H9 (cell line): ENCODE data around the gene NPC1. TPM values are rescaled to one million over a fixed set of nuclear protein-coding genes. Genes with fewer than 3 reads are reported as not detected.

Experiments used
- DNase-seq: peaks from one replicate; pipeline ENCODE4 v3.0.0-alpha.2; 2017
- H2AFZ ChIP-seq: one replicate; pipeline ENCODE4 v1.6.1; 2013; ENCODE audit warnings: mild to moderate bottlenecking, low read length, control low read depth, moderate library complexity
- H2AK5ac ChIP-seq: 2 replicates; pipeline ENCODE4 v1.6.1; 2013; ENCODE audit warnings: low read length, control low read depth, mixed read lengths; ENCODE audit not compliant: insufficient read length
- H2BK120ac ChIP-seq: one replicate; pipeline ENCODE4 v1.6.1; 2013; ENCODE audit warnings: low read depth, mild to moderate bottlenecking, low read length, control low read depth, inconsistent platforms; ENCODE audit not compliant: poor library complexity, severe bottlenecking
- H2BK12ac ChIP-seq: 2 replicates; pipeline ENCODE4 v1.6.1; 2013; ENCODE audit warnings: low read length, control low read depth, mixed read lengths, low read depth; ENCODE audit not compliant: insufficient read length
- H2BK15ac ChIP-seq: 2 replicates; pipeline ENCODE4 v1.6.1; 2013; ENCODE audit warnings: low read depth, low read length, control low read depth
- H2BK20ac ChIP-seq: one replicate; pipeline ENCODE4 v1.6.1; 2013; ENCODE audit warnings: low read depth, mild to moderate bottlenecking, low read length, control low read depth, inconsistent platforms; ENCODE audit not compliant: poor library complexity, severe bottlenecking
- H2BK5ac ChIP-seq: 2 replicates; pipeline ENCODE4 v1.6.1; 2013; ENCODE audit warnings: low read length, control low read depth, mixed read lengths; ENCODE audit not compliant: insufficient read length
- H3K14ac ChIP-seq: 2 replicates; pipeline ENCODE4 v1.6.1; 2013; ENCODE audit warnings: low read length, control low read depth; ENCODE audit not compliant: insufficient read depth
- H3K18ac ChIP-seq: 2 replicates; pipeline ENCODE4 v1.6.1; 2013; ENCODE audit warnings: low read depth, mild to moderate bottlenecking, mixed read lengths, low read length, control low read depth; ENCODE audit not compliant: insufficient read length
- H3K23ac ChIP-seq: 2 replicates; pipeline ENCODE4 v1.6.1; 2013; ENCODE audit warnings: low read length, control low read depth, mixed read lengths, low read depth; ENCODE audit not compliant: insufficient read length
- H3K23me2 ChIP-seq: 2 replicates; pipeline ENCODE4 v1.6.1; 2013; ENCODE audit warnings: low read depth, mild to moderate bottlenecking, mixed read lengths, low read length, control low read depth; ENCODE audit not compliant: insufficient read length, poor library complexity, severe bottlenecking
- H3K27ac ChIP-seq: 2 replicates; pipeline ENCODE4 v1.5.1; 2013; ENCODE audit warnings: low read length, control low read depth, mixed read lengths, low read depth; ENCODE audit not compliant: insufficient read length
- H3K27me3 ChIP-seq: 2 replicates; pipeline ENCODE4 v1.6.1; 2013; ENCODE audit warnings: low read length, control low read depth, inconsistent platforms; ENCODE audit not compliant: insufficient read depth
- H3K4ac ChIP-seq: 2 replicates; pipeline ENCODE4 v1.6.1; 2013; ENCODE audit warnings: low read depth, mild to moderate bottlenecking, control low read depth, inconsistent platforms, low read length, moderate library complexity
- H3K4me1 ChIP-seq: 2 replicates; pipeline ENCODE4 v1.6.1; 2013; ENCODE audit warnings: low read length, control low read depth, inconsistent platforms; ENCODE audit not compliant: insufficient read depth
- H3K4me2 ChIP-seq: 2 replicates; pipeline ENCODE4 v1.6.1; 2013; ENCODE audit warnings: low read length, control low read depth, mixed read lengths; ENCODE audit not compliant: insufficient read length, insufficient read depth
- H3K56ac ChIP-seq: 2 replicates; pipeline ENCODE4 v1.6.1; 2013; ENCODE audit warnings: low read depth, mild to moderate bottlenecking, mixed read lengths, low read length, control low read depth; ENCODE audit not compliant: insufficient read length
- H3K79me1 ChIP-seq: 2 replicates; pipeline ENCODE4 v1.6.1; 2013; ENCODE audit warnings: low read depth, mild to moderate bottlenecking, moderate library complexity, low read length, control low read depth, inconsistent platforms; ENCODE audit not compliant: insufficient read depth, poor library complexity, severe bottlenecking
- H3K79me2 ChIP-seq: 2 replicates; pipeline ENCODE4 v1.6.1; 2013; ENCODE audit warnings: low read length, control low read depth, inconsistent platforms; ENCODE audit not compliant: insufficient read depth
- H3K9ac ChIP-seq: 2 replicates; pipeline ENCODE4 v1.6.1; 2013; ENCODE audit warnings: low read length, control low read depth, mixed read lengths; ENCODE audit not compliant: insufficient read length; ENCODE audit errors: extremely low read depth
- H3K9me3 ChIP-seq: one replicate; pipeline ENCODE4 v1.6.1; 2013; ENCODE audit warnings: low read depth, low read length, inconsistent platforms; ENCODE audit not compliant: control insufficient read depth
- H3T11ph ChIP-seq: one replicate; pipeline ENCODE4 v1.6.1; 2013; ENCODE audit warnings: mild to moderate bottlenecking, low read length, control low read depth, inconsistent platforms
- H4K20me1 ChIP-seq: one replicate; pipeline ENCODE4 v1.6.1; 2013; ENCODE audit not compliant: control insufficient read depth, insufficient read length, insufficient read depth
- H4K5ac ChIP-seq: 2 replicates; pipeline ENCODE4 v1.6.1; 2013; ENCODE audit warnings: low read depth, mild to moderate bottlenecking, mixed read lengths, low read length, control low read depth; ENCODE audit not compliant: insufficient read length
- H4K8ac ChIP-seq: replicated peaks from 2 replicates; pipeline ENCODE4 v1.6.1; 2013; ENCODE audit warnings: low read length, control low read depth, mixed read lengths, low read depth; ENCODE audit not compliant: insufficient read length
- H4K91ac ChIP-seq: 2 replicates; pipeline ENCODE4 v1.6.1; 2013; ENCODE audit warnings: low read depth, mild to moderate bottlenecking, moderate library complexity, mixed read lengths, low read length, control low read depth; ENCODE audit not compliant: insufficient read length
- H3K27ac Mint-ChIP-seq, 3 experiments: 2 replicates in 2 of 3; 3 replicates in 1 of 3; pipeline ENCODE4 v1.8.0; 2020 to 2021; ENCODE audit warnings: mixed read lengths in 3 of 3, mild to moderate bottlenecking in 1 of 3, moderate library complexity in 1 of 3
- H3K27me3 Mint-ChIP-seq: 2 replicates; pipeline ENCODE4 v1.8.0; 2021; ENCODE audit warnings: low read depth, mild to moderate bottlenecking, moderate library complexity, mixed read lengths
- H3K36me3 Mint-ChIP-seq, 3 experiments: 2 replicates in 2 of 3; 3 replicates in 1 of 3; pipeline ENCODE4 v1.8.0; 2020 to 2021; ENCODE audit warnings: low read depth in 3 of 3, mixed read lengths in 3 of 3; ENCODE audit not compliant: insufficient read depth in 1 of 3
- H3K4me1 Mint-ChIP-seq, 2 experiments: 2 replicates each; pipeline ENCODE4 v1.8.0; 2020; ENCODE audit warnings: mixed read lengths in 2 of 2
- H3K4me3 Mint-ChIP-seq, 2 experiments: 2 replicates in 1 of 2; 3 replicates in 1 of 2; pipeline ENCODE4 v1.8.0; 2020 to 2021; ENCODE audit warnings: mild to moderate bottlenecking in 2 of 2, mixed read lengths in 2 of 2, moderate library complexity in 1 of 2
- H3K9me3 Mint-ChIP-seq, 2 experiments: 2 replicates in 1 of 2; 3 replicates in 1 of 2; pipeline ENCODE4 v1.8.0; 2020; ENCODE audit warnings: mild to moderate bottlenecking in 2 of 2, mixed read lengths in 2 of 2, moderate library complexity in 1 of 2
- WGBS: extraction: QIAGEN DNeasy Blood & Tissue Kit; methylation state at CpG from one replicate; pipeline ENCODE4 v1.1.7; 2013; ENCODE audit warnings: missing lambda C conversion rate, low lambda C conversion rate, mixed read lengths; ENCODE audit not compliant: insufficient read length; ENCODE audit errors: extremely low coverage; 5-methylcytosine and 5-hydroxymethylcytosine counted together
- total RNA-seq: library from RNA; stranded (reverse); gene quantifications from 2 replicates; pipeline ENCODE4 v1.2.1, GENCODE V29; 2021
- TF ChIP-seq, protein P1 (sequence below): fragments of 200-600 bp; sonication (generic); conservative IDR thresholded peaks from 3 replicates; pipeline ENCODE4 v1.8.0; 2021; ENCODE audit warnings: antibody characterized with exemption, mild to moderate bottlenecking

NPC1 gene
- total RNA-seq, 1 experiment from 2014 or later: 24.2 TPM

- H3K9me3 Mint-ChIP-seq: no peaks in the 10 kb centered on the region
- H3K27me3 Mint-ChIP-seq: peaks cover 44% of the 10 kb centered on the region
- no peak overlapping the region for H2AFZ ChIP-seq
- H3K23ac ChIP-seq: no peak overlapping the region
- H2BK15ac ChIP-seq: no peak overlapping the region
- H4K8ac ChIP-seq: no peak overlapping the region
- H2BK120ac ChIP-seq: no peak overlapping the region
- no peak overlapping the region for H3K4me3 Mint-ChIP-seq
- TF ChIP-seq, protein P1, sequence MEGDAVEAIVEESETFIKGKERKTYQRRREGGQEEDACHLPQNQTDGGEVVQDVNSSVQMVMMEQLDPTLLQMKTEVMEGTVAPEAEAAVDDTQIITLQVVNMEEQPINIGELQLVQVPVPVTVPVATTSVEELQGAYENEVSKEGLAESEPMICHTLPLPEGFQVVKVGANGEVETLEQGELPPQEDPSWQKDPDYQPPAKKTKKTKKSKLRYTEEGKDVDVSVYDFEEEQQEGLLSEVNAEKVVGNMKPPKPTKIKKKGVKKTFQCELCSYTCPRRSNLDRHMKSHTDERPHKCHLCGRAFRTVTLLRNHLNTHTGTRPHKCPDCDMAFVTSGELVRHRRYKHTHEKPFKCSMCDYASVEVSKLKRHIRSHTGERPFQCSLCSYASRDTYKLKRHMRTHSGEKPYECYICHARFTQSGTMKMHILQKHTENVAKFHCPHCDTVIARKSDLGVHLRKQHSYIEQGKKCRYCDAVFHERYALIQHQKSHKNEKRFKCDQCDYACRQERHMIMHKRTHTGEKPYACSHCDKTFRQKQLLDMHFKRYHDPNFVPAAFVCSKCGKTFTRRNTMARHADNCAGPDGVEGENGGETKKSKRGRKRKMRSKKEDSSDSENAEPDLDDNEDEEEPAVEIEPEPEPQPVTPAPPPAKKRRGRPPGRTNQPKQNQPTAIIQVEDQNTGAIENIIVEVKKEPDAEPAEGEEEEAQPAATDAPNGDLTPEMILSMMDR: no peak
- H3K27ac Mint-ChIP-seq: no peak overlapping the region
- no peaks in the 10 kb centered on the region for H3K9me3 ChIP-seq
- no peak overlapping the region for H3T11ph ChIP-seq
- H3K27me3 ChIP-seq: peaks cover 7% of the 10 kb centered on the region; the same call in 1 of the 2 replicates
- H2BK5ac ChIP-seq: no peak overlapping the region
- no peaks in the 10 kb centered on the region for H3K79me1 ChIP-seq
- no peak overlapping the region for H3K9ac ChIP-seq
- H4K5ac ChIP-seq: no peak overlapping the region
- H3K18ac ChIP-seq: no peak overlapping the region
- peaks cover 4 to 18% of the 10 kb centered on the region in 2 experiments for H3K4me1 Mint-ChIP-seq
- H3K23me2 ChIP-seq: peaks cover 12% of the 10 kb centered on the region
- H3K4me1 ChIP-seq: no peaks in the 10 kb centered on the region; the same call in 1 of the 2 replicates
- H4K20me1 ChIP-seq: no peaks in the 10 kb centered on the region
- no peak overlapping the region for H2BK12ac ChIP-seq
- no peak overlapping the region for H3K27ac ChIP-seq
- WGBS: no CpG with 5 or more reads among the region's 3 CpGs
- no peak overlapping the region for H3K14ac ChIP-seq
- no peak overlapping the region for H3K4ac ChIP-seq
- no peak for DNase-seq
- no peak overlapping the region for H2BK20ac ChIP-seq
- no peak overlapping the region for H3K56ac ChIP-seq
- H3K79me2 ChIP-seq: no peaks in the 10 kb centered on the region
- H4K91ac ChIP-seq: no peak overlapping the region
- no peak overlapping the region for H3K4me2 ChIP-seq
- H3K36me3 Mint-ChIP-seq: no peaks in the 10 kb centered on the region
- H2AK5ac ChIP-seq: no peak overlapping the region
Observed at GRCh38 chr18:23623040-23623439, 36.7 kb upstream of the NPC1 start.
